Upper lobe of right lung (tissue), 1 donor: ENCODE measurements around the gene MTR. TPM values are rescaled to one million over a fixed set of nuclear protein-coding genes. Genes with fewer than 3 reads are reported as not detected.

Source experiments
- ATAC-seq: fragments of 200-7000 bp; cut with Tn5 transposase; one replicate; pipeline ENCODE4 v1.9.1; 2020; ENCODE audit warnings: mild to moderate bottlenecking, moderate library complexity
- DNase-seq: peaks from one replicate; pipeline ENCODE4 v3.0.0-alpha.2; 2020
- H3K27ac ChIP-seq: fragments of 200-600 bp; one replicate; pipeline ENCODE4 v1.8.0; 2022
- H3K27me3 ChIP-seq: fragments of 200-600 bp; one replicate; pipeline ENCODE4 v1.8.0; 2022; ENCODE audit warnings: mild to moderate bottlenecking
- H3K36me3 ChIP-seq: fragments of 200-600 bp; one replicate; pipeline ENCODE4 v1.8.0; 2022
- H3K4me1 ChIP-seq: fragments of 200-600 bp; one replicate; pipeline ENCODE4 v1.8.0; 2022
- H3K4me3 ChIP-seq: fragments of 200-600 bp; one replicate; pipeline ENCODE4 v1.8.0; 2022; ENCODE audit warnings: mild to moderate bottlenecking
- H3K9me3 ChIP-seq: fragments of 200-600 bp; one replicate; pipeline ENCODE4 v1.8.0; 2022
- intact Hi-C: fragments of 100-400 bp; cut with DNase I; formaldehyde crosslinking; loops from one replicate; pipeline ENCODE4 v1.11.0; 2022
- total RNA-seq: library from RNA; stranded (reverse); fragmentation: NEBNext Ultra II Directional; extraction: Animal tissue kit (Norgen Biotek cat#: 25700); gene quantifications from one replicate; pipeline ENCODE4 v1.2.1, GENCODE V29; 2021
- TF ChIP-seq, protein P1 (sequence below): fragments of 200-600 bp; IDR thresholded peaks from one replicate; pipeline ENCODE4 v1.8.0; 2022; ENCODE audit warnings: antibody characterized with exemption
- donor health status: DM: no; HTN: yes; CAD: no; lungs with severe emphysema.

Gene MTR
- total RNA-seq, 1 donor from 2014 or later: 37.9 TPM

DNA sequence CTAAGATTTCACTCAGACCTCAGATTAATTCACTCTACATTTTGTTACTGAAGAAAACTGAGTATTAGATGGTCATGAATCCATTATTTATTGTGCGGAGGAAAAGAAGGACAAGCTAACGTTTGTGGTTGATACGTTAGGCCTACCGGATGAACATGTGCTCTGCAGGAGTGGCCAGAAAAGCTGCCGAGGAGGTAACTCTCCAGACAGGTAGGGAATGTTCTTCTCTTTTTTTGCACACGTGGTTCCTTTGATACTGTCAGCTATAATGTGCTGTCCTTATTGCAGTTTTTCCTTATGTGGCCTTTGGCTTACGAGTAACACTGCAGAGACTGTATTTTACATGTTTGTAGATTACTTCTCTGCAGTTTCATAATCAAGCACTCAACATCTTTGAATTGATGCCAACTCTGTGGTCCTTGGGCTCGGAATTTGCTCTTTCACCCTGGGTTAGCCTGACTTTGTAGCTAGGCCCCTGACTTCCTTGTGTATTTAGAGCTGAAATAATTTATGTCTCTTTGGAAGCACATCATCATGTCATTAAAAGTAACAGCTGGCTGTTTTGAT, 13.6 kb downstream of the MTR start:
- ATAC-seq (peak; percentile 59), DNase-seq (no peak)
- H3K36me3 ChIP-seq: peaks cover 76% of the 10 kb centered on the region
- no peak overlapping the region for H3K4me3 ChIP-seq
- H3K27me3 ChIP-seq: no peaks in the 10 kb centered on the region
- no peaks in the 10 kb centered on the region for H3K9me3 ChIP-seq
- intact Hi-C loops: no loop called here
- H3K27ac ChIP-seq: no peak overlapping the region
- TF ChIP-seq, protein P1, sequence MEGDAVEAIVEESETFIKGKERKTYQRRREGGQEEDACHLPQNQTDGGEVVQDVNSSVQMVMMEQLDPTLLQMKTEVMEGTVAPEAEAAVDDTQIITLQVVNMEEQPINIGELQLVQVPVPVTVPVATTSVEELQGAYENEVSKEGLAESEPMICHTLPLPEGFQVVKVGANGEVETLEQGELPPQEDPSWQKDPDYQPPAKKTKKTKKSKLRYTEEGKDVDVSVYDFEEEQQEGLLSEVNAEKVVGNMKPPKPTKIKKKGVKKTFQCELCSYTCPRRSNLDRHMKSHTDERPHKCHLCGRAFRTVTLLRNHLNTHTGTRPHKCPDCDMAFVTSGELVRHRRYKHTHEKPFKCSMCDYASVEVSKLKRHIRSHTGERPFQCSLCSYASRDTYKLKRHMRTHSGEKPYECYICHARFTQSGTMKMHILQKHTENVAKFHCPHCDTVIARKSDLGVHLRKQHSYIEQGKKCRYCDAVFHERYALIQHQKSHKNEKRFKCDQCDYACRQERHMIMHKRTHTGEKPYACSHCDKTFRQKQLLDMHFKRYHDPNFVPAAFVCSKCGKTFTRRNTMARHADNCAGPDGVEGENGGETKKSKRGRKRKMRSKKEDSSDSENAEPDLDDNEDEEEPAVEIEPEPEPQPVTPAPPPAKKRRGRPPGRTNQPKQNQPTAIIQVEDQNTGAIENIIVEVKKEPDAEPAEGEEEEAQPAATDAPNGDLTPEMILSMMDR: no peak
- peaks cover 12% of the 10 kb centered on the region for H3K4me1 ChIP-seq

DNA sequence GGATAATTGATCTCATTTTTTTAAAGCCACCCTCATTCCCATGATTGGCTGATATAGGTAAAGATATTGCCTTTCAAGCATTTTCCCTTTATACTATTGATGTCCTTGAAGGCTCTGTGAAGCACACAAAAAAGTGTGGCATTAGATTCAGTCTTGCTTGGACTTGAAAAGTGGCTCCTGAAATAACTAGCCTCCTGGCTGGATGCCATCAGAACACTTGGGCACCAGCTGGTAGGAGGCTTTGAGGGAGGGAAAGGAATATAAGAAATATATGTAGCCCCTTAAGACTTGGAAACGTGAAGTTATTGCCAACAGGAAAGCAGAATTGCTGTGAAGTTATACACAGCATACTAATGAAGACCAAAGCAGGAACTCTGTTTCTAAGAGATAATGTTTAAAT, 14.1 kb downstream of the MTR start:
- intact Hi-C loops: no loop called here
- no peaks in the 10 kb centered on the region for H3K27me3 ChIP-seq
- H3K36me3 ChIP-seq: peaks cover 76% of the 10 kb centered on the region
- TF ChIP-seq, protein P1: no peak
- no peak overlapping the region for H3K4me3 ChIP-seq
- ATAC-seq (no peak), DNase-seq (no peak)
- no peaks in the 10 kb centered on the region for H3K9me3 ChIP-seq
- H3K4me1 ChIP-seq: peaks cover 12% of the 10 kb centered on the region
- H3K27ac ChIP-seq: no peak overlapping the region

DNA sequence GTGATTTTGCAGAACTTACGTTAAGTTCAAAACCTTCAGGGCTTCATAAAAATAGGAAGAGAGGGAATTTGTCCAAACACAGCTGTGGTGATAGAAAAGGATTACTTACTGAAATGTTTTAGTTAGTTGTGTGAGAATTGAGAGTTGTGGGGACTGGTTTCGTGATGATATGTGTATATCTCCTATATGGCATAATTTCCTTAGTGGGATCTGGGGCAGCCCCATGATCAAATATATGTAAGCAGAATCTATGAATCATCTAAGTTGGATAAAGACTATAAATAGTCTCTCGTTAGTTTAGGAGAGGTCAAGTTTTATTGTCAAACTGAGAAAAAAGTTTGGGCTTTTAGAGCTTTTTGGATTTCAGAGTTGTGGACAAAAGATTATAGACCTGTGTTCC, 14.9 kb downstream of the MTR start:
- Histone ChIP-seq H3K36me3 (peaks cover 79% of the 10 kb centered on the region), H3K4me3 (no peak overlapping the region), H3K27ac (no peak overlapping the region), H3K9me3 (no peaks in the 10 kb centered on the region), H3K4me1 (peaks cover 12% of the 10 kb centered on the region), H3K27me3 (no peaks in the 10 kb centered on the region)
- TF ChIP-seq, protein P1: no peak
- ATAC-seq: no peak
- intact Hi-C loops: no loop called here
- no peak for DNase-seq

DNA sequence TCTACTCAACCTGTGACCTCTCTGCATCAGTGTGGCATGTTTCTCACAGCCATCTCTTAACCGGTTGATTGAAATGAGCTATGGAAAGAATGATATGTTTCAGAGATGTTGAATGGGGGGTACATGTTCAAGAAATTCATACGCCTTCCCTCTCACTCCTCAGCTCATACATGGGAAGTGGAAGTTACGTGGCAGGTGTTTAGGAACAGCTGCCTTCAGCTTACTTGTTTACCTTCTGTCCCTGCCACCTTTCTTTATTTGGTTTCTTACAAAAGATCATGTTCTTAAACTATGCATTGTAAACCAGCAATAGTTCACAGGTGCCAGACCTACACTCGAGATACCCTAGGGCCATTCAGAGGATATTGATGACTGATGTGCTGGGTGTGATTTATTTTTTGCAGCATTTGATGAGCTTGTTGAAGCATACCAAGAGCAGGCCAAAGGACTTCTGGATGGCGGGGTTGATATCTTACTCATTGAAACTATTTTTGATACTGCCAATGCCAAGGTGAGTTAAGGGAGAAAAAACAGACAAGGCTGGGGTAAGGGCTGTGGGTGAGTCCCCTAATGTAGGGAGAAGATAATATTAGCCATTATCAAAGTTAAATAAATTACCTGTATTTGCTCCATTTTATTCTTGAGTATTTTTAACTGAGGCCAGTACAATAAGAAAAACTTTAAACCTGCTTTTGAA, 17.4 kb downstream of the MTR start:
- Histone ChIP-seq H3K27ac (no peak overlapping the region), H3K36me3 (peaks cover 90% of the 10 kb centered on the region), H3K4me3 (no peak overlapping the region), H3K27me3 (no peaks in the 10 kb centered on the region), H3K4me1 (peaks cover 12% of the 10 kb centered on the region), H3K9me3 (no peaks in the 10 kb centered on the region)
- no peak for ATAC-seq
- TF ChIP-seq, protein P1: no peak
- intact Hi-C loops: no loop called here
- DNase-seq: no peak

GRCh38 chr1:236815941-236816340, 20.8 kb downstream of the MTR start:
- DNase-seq: no peak
- intact Hi-C loops: no loop called here
- no peak overlapping the region for H3K27ac ChIP-seq
- TF ChIP-seq, protein P1: no peak
- no peak for ATAC-seq
- no peaks in the 10 kb centered on the region for H3K27me3 ChIP-seq
- H3K4me1 ChIP-seq: no peaks in the 10 kb centered on the region
- no peaks in the 10 kb centered on the region for H3K9me3 ChIP-seq
- no peak overlapping the region for H3K4me3 ChIP-seq
- peaks cover 96% of the 10 kb centered on the region for H3K36me3 ChIP-seq
